Fibroblast of skin of right quadriceps (primary cell): Measurements from ENCODE around the gene LTBP1.
"Not testable (repeated sequence)": the region's sequence is repeated elsewhere in the genome, so short reads cannot be mapped to it uniquely, and the experiment has no call there.

ENCODE experiments used
- DNase-seq: peaks from one replicate; pipeline ENCODE4 v3.0.0-alpha.2; 2013

LTBP1 gene

DNA sequence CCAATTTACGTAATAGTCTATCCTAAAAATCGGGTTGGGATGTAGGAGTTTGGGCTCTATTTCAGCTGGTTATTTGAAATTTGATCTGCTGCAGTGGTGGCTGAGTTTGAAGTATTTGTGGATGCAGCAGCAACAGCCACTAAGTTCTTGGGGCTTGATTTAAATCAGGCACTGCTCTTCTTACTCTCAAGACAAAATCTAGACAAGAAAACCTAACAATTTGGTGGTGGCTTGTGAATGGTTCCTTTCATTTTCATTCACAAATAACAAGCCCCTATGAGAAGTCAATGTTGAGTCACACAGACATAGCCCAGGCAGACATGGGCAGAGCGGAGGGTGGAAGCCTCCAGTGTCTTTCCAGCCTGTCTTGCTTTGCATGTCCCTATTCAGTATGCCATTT, 199.3 kb downstream of the LTBP1 start:
- peak; percentile 45 for DNase-seq

GRCh38 chr2:33153008-33153407, 206.3 kb downstream of the LTBP1 start:
- peak; percentile 84 for DNase-seq

GRCh38 chr2:33158482-33159003, 211.8 kb downstream of the LTBP1 start:
- peak; percentile 85 for DNase-seq

DNA sequence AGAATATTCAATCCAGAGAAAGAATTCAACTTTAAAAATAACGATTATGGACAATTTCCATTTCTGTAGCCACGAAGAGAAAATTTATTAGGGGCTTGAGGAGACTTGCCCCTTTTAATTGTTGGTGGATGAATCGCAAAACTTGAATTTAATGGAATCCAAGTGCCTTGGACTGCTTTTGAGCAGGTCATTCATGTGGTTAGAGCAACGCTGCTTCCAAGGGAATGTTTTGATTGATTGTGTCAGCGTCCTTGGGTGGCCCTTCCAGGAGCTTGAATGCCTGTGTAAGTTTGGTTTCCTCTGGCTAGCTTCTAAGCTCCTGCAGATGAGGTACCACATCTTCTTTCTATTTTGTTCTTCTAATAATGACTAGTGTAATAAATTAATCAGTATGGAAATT, 213.4 kb downstream of the LTBP1 start:
- peak; percentile 89 for DNase-seq

- DNase-seq = peak; percentile 96
These were observed 219.6 kb downstream of the LTBP1 start for GRCh38 chr2:33166287-33166881.

- DNase-seq = peak; percentile 42
These were observed 221.0 kb downstream of the LTBP1 start for GRCh38 chr2:33167622-33168245.

DNA sequence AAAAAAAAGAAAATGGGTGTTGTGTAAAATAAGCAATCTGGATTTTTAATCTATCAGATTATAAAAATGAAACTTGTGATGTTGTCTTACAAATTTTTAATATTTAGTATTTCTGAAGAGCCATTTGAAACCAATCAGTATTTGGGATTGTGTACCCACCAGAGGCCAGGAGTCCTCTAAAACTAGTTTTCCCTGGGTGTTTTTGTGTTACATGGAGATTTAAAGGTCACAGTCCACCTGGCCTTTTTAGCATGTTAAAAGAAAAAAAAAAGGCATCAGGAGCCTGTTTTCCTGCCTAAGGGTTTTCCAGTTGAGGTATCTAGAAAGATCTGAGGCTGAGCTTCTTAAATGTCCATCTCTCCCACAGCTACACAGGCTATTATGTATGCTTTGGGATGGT, 221.7 kb downstream of the LTBP1 start:
- DNase-seq = no peak

- DNase-seq = no peak
These were observed 222.2 kb downstream of the LTBP1 start for GRCh38 chr2:33168922-33169321.

DNA sequence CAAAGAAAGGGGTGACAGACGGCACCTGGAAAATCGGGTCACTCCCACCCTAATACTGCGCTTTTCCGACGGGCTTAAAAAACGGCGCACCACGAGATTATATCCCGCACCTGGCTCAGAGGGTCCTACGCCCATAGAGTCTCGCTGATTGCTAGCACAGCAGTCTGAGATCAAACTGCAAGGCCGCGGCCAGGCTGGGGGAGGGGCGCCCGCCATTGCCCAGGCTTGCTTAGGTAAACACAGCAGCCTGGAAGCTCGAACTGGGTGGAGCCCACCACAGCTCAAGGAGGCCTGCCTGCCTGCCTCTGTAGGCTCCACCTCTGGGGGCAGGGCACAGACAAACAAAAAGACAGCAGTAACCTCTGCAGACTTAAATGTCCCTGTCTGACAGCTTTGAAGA, 223.5 kb downstream of the LTBP1 start:
- not testable (repeated sequence) for DNase-seq

- no peak for DNase-seq
These were observed 230.9 kb downstream of the LTBP1 start for GRCh38 chr2:33177627-33178026.

GRCh38 chr2:33178209-33178608, 231.5 kb downstream of the LTBP1 start:
- peak; percentile 8 for DNase-seq

- no peak for DNase-seq
These were observed 234.2 kb downstream of the LTBP1 start for GRCh38 chr2:33180915-33181314.

GRCh38 chr2:33181466-33181865, 234.7 kb downstream of the LTBP1 start:
- DNase-seq = no peak

GRCh38 chr2:33184041-33184440, 237.3 kb downstream of the LTBP1 start:
- no peak for DNase-seq

GRCh38 chr2:33186937-33187336, 240.2 kb downstream of the LTBP1 start:
- DNase-seq = no peak

- no peak for DNase-seq
These were observed 242.0 kb downstream of the LTBP1 start for GRCh38 chr2:33188799-33189198.

DNA sequence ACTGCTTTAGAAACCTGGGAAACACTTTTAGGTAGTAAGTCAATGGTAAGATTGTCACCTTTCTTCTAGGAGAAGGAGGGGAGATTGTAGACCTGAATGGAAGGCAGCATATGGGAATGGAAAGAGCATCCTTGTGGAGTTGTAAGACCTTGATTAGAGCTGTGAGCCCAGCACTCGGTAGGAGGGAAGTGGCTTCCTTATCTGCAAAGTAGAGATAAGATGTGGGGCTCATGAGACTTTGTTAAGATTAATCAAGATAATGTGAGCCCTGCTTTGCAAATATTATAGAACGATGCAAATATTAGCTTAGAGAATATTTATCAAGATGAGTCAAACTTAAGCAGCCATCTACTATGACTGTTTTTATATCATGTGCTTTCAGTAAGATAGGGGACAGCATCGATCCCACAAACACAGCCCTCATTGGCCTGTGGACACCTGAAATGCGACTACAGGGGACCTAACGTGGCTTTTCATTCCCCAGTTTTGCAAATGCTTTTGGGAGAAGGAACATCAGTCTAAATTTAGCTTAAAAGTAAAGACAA, 243.7 kb downstream of the LTBP1 start:
- DNase-seq = no peak

DNA sequence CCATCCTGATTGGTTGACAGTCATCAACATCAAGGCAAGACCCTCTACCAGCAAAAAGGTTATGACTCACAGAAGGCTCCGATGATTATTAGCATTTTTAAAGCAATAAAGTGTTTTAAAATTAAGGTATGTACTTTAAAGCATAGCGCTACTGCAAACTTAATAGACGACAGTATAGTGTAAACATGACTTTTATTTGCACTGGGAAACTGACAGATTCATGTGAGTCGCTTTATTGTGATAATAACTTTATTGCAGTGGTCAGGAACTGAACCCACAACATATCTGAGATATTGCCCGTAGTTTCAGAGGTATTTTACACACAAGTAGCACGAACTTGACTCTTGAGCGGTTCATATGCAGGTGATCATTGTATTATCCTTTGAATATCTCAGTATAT, 249.1 kb downstream of the LTBP1 start:
- DNase-seq = no peak

- no peak for DNase-seq
These were observed 249.9 kb downstream of the LTBP1 start for GRCh38 chr2:33196700-33197099.

- no peak for DNase-seq
These were observed 250.6 kb downstream of the LTBP1 start for GRCh38 chr2:33197198-33197938.

GRCh38 chr2:33202641-33203522, 256.1 kb downstream of the LTBP1 start:
- no peak for DNase-seq

GRCh38 chr2:33204945-33205344, 258.2 kb downstream of the LTBP1 start:
- no peak for DNase-seq
